Omental fat pad (tissue), 4 donors: ENCODE results near the gene U2AF1L4. TPM values are rescaled to one million over a fixed set of nuclear protein-coding genes. Genes with fewer than 3 reads are reported as not detected.

Source experiments
- ATAC-seq: fragments of 150-250 bp; one replicate; pipeline ENCODE4 v1.9.1; 2016; ENCODE audit warnings: mild to moderate bottlenecking, moderate library complexity; ENCODE audit not compliant: low FRiP score
- DNase-seq: peaks from one replicate; pipeline ENCODE4 v3.0.0-alpha.2; 2019; ENCODE audit warnings: low spot score
- CTCF ChIP-seq, 3 donors: fragments of 450-650 bp; IDR thresholded peaks; one replicate each; pipeline ENCODE4 v1.5.1; 2016 to 2017; ENCODE audit warnings: antibody characterized with exemption in 3 of 3, mild to moderate bottlenecking in 3 of 3, moderate library complexity in 2 of 3
- total RNA-seq, 4 donors: library from RNA; depleted of rRNA; stranded (reverse); fragments of >200 nt; gene quantifications; one replicate each; pipeline ENCODE4 v1.1.0, GENCODE V29; 2016

The U2AF1L4 gene
- total RNA-seq, 4 donors from 2014 or later, result 18.4 to 23.8 (median 22.9) TPM

- TF ChIP-seq CTCF (IDR thresholded peaks at IDR 0.05), result no peak
- no peak for ATAC-seq
- no peak for DNase-seq
Observed at GRCh38 chr19:35738887-35739229, 6.4 kb downstream of the U2AF1L4 start.

- DNase-seq (no peak), ATAC-seq (no peak)
- TF ChIP-seq CTCF (IDR thresholded peaks at IDR 0.05), result no peak
Observed at GRCh38 chr19:35738021-35738886, 7.0 kb downstream of the U2AF1L4 start.

DNA sequence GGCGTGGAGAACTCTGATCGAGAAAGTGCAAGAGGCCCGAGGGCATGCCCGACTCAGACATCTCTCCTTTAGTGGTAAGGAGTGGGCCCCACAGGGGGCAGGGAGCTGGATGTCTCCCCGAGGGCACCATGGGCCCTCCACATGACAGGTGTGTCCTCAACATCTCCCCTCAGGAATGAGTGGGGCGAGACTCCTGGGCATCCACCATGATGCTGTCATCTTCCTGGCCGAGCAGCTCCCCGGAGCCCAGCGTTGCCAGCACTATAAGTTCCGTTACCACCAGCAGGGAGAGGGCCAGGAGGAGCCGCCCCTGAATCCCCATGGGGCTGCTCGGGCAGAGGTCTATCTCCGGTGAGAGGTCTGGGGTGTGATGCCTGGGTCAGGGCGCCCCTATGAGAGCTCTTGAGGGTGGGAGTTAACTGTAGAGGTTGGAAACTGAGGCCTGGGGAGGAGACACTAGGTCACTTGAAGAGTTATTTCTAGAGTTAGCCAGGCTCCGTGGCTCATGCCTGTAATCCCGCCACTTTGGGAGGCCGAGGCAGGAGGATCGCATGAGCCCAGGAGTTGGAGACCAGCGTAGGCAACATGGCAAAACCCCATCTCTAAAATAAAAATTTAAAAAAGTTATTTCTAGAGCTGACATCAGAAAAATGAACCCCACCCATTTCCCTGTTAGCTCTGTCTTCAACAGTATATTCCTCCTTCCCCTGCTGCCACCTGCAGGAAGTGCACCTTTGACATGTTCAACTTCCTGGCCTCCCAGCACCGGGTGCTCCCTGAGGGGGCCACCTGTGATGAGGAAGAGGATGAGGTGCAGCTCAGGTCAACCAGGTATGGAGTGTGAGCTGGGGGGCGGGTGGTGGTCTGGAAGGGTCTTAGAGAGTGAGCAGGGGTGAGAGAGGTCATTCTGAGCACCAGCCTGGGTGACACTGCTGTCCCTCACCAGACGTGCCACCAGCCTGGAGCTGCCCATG lies 8.0 kb downstream of the U2AF1L4 start:
- ATAC-seq (no peak), DNase-seq (no peak)
- TF ChIP-seq CTCF (IDR thresholded peaks at IDR 0.05), result no peak

DNA sequence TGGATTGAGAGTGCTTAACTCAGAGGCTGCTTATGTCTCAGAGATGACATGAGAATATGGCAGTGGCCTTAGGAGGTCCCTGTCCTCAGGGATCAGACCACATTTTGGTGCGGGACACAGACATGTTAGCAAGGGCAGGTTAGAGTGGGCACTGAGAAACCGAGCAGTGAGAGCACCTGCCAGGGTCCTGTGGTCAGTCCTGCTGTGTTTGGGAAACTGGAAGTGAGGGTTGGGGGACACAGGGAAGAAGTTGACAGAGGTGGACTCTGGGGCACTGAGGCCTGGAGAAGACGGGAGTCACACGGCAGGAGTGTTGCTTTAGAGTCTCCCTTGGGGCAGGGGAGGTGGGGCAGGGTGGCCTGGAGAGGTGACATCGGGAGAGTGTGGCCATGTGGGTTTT lies 10.3 kb downstream of the U2AF1L4 start:
- ATAC-seq (no peak), DNase-seq (no peak)
- TF ChIP-seq CTCF (IDR thresholded peaks at IDR 0.05), result no peak

- DNase-seq, result no peak
- no peak for TF ChIP-seq CTCF (IDR thresholded peaks at IDR 0.05)
- no peak for ATAC-seq
Observed at GRCh38 chr19:35734273-35734672, 10.9 kb downstream of the U2AF1L4 start.

DNA sequence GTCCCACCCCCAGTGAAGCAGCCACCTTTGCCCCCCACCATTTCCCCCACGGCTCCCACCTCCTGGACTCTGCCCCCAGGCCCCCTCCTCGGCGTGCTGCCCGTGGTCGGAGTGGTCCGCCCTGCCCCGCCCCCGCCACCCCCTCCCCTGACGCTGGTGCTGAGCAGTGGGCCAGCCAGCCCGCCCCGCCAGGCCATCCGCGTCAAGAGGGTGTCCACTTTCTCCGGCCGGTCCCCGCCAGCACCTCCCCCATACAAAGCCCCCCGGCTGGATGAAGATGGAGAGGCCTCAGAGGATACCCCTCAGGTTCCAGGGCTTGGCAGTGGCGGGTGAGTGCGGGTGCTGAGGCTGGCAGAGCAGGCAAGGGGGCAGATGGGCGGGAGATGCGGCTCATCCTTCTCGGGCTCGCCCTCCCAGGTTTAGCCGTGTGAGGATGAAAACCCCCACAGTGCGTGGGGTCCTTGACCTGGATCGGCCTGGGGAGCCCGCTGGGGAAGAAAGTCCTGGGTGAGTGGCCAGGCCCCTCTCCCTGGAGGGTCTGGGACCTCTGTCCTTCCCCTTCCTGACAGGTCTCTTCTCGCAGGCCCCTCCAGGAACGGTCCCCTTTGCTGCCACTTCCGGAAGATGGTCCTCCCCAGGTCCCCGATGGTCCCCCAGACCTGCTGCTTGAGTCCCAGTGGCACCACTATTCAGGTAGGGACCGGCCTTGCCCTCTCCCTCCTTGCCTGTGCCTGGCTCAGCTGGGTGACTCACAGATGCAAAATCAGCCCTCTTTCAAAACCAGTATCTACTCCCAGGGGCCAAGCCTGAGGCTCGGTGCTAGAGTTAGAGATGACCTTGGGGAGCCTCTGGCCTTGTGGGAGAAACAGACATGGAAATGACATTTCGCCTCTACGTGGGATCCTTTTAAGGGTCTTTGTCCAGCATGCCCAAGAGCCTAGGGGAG lies 11.8 kb downstream of the U2AF1L4 start:
- ATAC-seq, result no peak
- DNase-seq, result no peak
- TF ChIP-seq CTCF (IDR thresholded peaks at IDR 0.05), result no peak
